ENCODE data around the gene MGAM2.

GRCh38 chr7:142085428-142085827 lies 26.1 kb upstream of the MGAM2 start:
- TF ChIP-seq POLR2A (IDR thresholded peaks at IDR 0.05) (no peak), CTCF (IDR thresholded peaks at IDR 0.05) (no peak)

All from ovary (tissue), 3 donors.